Stimulated activated CD8-positive, alpha-beta memory T cell treated with anti-CD3 and anti-CD28 coated beads, Interleukin-2, amount 100 ng/mL, for 1 hour (primary cell): ENCODE results near the gene VIT.
"Not testable (repeated sequence)": the region's sequence is repeated elsewhere in the genome, so short reads cannot be mapped to it uniquely, and the experiment has no call there.

ENCODE experiments used
- DNase-seq, 2 donors: peaks; one replicate each; pipeline ENCODE4 v3.0.0-alpha.2; 2020; ENCODE audit warnings: low read depth in 2 of 2

VIT gene

DNA sequence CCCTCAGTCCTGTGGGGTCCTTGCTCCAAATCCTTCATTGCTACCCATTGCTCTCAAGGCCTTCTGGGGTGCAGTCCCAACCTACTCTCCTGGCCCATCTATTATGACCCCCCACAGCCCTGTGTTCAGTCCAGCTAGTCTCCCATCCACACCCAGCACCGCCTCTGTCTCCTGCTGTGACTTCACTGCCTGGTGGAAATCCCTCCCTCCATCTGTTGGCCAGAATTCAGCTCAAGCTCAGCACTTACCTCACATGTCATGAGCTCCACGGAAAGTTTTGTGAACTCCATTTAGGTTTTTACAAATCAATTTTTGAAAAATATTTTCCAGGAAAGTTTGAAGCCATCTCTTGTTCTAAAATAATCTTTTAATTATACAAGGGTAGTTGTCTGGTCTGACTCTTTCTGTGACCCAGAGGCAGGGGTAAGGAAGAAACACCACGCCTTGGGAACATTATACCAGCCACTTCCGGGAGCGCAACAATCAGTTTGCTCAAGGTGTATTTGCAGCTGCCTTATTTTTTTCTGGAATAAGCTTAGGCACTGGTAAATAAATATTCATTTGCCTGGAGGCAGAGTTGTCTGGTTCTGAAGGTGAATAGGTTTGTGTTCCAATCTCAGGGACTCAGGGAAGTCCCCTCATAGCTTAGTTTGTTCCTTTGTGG, 110.8 kb downstream of the VIT start:
- no peak for DNase-seq

DNA sequence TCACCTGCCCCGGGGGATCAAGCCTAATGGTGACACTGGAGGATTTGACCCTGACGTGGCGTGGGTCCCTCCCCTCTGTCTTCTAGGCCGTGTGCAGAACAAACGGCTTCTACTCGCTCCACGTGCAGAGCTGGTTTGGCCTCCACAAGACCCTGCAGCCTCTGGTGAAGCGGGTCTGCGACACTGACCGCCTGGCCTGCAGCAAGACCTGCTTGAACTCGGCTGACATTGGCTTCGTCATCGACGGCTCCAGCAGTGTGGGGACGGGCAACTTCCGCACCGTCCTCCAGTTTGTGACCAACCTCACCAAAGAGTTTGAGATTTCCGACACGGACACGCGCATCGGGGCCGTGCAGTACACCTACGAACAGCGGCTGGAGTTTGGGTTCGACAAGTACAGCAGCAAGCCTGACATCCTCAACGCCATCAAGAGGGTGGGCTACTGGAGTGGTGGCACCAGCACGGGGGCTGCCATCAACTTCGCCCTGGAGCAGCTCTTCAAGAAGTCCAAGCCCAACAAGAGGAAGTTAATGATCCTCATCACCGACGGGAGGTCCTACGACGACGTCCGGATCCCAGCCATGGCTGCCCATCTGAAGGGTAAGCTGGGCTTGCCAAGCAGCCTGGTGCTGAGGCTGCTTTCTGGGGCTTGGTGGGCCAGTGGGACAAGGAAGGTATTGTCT, 112.0 kb downstream of the VIT start:
- DNase-seq = no peak

DNA sequence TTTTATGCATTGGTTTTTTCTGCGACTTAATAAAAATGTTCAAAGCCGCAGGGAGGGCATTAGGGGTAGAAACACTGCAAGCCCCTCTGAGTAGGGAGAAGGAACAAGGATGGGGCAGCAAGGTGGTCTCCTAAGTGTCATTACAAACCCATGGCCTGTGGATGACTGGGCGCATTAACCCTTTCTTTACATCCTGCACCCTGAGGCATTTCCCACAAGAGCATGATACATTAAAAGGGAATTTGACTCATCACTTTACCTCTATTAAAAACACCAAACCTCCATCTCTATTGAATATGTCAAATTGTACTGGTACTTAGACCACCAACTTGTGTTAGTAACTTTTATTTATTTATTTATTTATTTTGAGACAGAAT, 112.5 kb downstream of the VIT start:
- DNase-seq = no peak

DNA sequence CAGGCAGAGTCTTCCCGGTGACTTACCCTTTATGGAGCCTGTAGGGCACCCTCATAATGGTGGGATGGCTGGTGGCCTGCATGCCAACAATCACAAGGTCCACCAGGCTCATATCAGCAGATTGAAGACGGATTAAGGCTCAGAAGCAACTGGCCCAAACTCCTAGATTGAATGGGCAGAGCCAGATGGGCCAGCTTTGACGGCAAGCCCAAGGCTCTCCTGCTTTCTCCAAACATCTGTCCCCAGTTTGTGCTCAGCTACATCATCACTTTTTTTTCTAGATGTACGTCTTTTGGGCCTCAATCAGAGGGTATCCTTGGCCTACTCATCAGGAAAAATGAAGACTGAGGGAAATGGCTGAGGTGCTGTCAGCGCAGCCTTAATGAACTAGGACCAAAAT, 114.6 kb downstream of the VIT start:
- DNase-seq = no peak

DNA sequence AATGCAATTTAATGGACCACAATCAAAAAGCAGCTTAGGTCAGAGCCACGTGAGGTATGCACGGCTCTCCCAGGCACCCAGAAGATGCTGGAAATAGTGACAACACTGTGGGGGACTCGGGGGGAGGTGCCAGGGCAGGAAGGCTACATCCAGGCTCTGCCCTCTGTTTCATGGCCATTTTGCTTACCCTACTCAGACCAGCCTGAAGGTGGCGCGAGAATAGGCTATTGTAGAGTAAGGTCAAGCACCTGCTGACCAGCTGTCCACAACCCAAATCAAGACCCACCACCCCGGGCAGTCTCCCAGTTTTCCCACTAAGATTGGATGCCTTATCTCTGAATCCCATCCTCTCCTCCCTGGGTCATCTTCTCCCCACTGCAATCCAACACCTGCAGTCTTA, 115.7 kb downstream of the VIT start:
- DNase-seq = no peak

DNA sequence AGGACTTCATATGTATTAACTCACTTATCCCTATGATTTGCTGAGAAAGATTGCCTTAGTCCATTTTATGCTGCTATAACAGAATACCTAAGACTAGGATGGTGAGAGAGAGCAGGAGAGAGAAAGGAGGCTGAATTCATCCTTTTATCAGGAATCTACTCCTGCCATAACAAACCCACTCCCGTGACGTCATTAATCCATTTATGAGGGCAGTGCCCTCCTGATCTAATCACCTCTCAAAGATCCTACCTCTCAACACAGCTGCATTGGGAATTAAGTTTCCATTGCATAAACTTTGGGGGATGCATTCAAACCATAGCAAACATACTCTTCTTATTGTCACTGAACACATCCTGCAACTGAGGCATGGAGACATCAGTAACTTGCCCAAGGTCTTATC, 122.0 kb downstream of the VIT start:
- no peak for DNase-seq

DNA sequence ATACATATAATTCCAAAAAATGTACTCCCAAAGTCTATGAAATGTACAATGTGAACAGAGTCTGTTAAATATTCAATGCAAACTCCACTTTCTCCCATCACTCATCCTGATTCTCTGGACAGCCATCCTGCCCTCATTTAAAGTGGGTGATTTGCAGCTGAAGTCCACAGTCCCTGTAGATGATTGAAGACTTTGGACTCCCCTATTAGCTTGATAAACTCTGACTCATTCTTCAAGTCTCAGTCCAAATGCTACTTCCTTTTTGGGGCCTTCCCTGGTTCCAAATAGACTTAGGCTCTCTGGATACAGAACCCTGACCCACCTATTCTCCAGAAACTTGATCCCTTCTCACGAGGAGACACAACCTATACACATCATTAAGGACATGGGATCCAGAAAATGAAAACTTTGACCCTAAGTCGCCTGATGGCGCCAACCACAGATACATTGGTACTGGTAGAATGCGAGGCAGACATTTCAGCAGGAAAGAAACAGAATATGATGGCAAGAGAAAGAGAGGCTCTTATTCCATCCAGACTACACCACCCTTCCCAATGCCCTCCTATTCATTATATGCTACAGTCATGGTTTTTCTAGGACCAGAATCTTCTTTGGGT, 122.7 kb downstream of the VIT start:
- DNase-seq = no peak

DNA sequence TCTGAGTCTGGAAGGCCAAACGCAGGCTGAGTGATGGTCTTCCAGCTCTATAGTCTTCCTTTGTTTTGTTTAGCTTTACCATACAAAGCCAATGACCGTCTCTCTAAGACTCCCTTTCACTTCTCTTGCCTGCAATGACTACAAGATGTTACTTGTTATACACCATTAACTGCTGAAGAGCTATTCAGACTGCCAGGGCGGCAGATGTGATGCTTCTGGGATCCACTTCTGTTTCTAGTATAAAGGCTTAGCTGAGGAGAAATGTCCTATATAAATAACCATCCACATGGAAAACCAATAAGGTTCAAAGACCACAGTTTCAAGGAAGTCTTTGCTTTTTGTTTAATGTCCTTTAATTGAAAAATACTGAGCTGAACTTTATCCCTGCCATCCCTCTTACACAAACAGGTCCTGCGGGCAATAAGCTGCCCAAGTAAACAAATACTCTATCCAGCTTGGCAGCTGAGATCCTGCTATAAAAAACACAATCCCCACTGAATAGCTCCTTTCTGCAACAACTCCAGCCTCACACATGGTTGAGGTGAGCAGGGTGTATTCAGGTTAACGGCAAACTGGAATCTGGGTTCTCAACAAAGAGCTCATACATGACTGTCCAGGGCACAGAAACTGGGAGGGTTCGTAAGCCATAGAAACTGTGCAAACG, 124.6 kb downstream of the VIT start:
- no peak for DNase-seq

DNA sequence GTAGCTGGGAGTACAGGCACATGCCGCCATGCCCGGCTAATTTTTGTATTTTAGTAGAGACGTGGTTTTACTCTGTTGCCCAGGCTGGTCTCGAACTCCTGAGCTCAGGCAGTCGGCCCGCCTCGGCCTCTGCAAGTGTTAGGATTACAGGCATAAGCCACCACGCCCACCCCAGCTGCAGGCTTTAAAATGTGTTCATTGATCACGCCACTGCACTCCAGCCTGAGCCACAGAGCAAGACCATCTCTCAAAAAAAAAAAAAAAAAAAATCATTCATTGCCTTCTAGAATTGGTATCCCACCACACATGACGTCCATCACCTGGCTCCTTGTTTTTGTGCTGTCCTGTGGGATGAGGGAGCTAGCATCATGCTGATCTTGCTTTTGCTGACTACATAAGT, 127.4 kb downstream of the VIT start:
- DNase-seq = no peak

DNA sequence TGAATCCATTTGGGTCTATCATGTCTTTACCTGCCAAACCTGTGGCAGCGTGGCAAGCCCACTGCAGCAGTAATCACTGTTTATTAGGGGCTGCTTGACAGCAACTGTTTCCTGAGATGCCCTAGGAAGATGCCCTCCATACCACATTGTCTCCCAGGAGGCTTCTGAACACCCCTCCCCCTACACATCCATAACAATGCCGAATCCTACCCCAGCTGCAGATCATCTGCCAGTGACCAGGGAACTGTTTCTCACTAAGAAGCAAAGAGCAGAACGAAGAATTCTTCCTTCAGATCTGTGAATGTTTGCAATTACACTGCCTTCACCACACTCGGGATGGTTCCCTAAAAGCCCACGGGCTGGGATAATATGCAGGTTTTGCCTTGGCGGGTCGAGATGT, 127.8 kb downstream of the VIT start:
- DNase-seq = no peak

DNA sequence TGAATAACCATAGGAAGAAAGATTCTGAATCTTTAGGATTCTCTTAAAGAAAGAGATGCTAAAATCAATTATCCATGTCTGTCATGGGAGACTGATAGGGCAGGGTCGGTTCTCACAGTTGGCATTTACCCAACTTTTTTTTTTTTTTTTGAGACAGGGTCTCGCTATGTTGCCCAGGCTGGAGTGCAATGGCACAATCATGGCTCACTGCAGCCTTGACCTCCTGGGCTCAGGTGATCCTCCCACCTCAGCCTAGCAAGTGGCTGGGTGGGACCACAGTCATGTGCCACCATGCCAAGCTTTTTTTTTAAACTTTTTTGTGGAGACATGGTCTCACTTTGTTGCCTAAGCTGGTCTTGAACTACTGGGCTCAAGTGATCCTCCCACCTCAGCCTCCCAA, 128.2 kb downstream of the VIT start:
- not testable (repeated sequence) for DNase-seq

DNA sequence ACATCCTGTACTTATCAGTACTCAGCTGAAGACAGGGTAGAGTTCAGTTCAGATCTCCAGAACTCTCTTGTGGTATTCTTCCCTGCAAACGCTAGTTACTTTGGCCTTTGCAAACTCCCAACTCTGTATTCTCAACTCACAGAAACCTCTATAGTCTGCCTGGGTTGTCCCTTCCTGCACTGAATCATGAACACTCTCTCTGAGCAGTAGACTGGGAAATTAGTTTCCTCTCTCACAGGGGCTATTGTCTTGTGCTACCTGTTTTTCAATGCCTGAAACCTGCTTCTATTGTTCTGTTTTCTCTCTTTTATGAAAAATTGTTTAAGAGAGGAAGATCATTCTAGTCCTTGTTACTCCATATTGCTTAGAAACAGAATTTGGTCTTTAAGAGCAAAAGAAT, 134.7 kb downstream of the VIT start:
- no peak for DNase-seq

DNA sequence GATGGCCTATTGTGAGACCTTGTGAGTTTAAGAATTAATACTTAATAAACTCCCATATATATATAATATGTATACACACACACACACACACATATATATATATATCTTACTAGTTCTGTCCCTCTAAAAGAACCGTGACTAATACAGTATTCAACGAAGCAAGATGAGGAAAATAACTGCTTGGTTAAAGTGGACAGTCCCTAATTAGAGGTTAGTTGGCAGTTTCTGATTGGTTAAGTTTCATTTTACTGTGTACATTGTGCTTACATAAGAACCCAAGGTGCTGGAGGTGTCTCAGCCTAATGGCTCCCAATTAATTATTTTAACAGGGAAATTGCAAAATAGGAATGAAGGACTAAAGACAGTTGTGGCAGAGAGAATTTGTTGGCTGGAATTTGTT, 137.7 kb downstream of the VIT start:
- no peak for DNase-seq

DNA sequence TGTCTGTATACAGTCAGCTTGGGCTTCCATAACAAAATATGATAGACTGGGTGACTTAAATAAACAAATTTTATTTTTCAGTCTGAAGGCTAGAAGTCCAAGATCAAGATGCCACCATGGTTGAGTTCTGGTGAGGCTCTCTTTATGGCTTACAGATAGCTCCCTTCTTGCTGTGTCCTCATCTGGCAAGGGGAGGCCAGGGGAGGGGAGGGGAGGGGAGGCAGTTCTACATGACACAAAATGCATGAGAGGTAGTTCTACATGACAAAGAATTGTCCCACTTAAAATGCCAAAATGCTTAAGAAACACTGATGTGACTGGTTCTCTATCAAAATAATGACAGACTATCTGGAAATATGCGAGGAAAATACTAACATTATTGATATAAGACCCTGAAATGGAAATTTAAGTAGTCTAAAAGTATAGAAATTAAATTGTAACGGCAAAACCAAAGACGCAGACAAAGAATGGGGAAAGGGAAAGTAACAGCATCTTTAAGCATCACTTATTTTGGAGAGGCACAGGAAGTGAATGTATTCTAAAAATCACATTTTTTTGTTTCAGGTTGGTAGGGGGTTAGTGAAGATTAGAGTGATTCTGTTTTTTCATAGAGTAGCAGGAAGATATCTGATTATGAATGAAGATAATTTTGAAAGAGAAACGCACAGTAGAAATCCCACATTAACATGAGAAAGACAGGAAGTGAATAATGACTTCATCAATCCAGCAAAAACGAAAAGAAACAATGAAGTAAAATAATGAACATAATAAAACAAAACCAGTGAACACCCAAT, 138.4 kb downstream of the VIT start:
- DNase-seq = no peak

DNA sequence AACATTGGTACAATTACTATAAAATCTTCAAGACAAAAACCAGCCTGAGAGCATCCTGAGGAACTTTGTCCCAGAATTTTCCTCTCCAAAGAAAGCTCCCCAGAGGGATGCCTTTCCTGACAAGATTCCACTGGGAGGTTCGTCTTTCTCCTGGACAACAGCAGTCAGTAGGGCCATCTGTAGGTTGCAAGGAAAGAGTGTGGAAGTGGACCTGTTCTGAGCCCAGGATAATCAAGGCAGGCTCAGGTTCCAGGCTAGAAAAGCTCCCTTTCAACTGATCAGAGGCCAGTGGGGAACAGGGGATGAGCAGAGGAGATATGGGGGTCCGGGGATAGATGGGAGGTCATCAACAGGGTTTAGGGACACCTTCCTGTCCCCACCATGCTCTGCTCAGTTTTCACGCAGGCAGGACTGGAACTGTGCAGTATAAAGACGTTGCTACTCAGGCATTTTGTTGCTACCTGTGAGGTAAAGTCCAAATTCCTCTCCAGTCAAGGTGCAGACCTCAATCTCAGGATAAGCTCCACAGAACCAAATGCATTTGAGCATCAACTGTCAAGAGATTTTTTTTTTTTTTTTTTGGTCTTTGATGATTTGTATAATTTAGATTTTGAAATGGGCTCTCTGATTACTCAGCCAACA, 143.6 kb downstream of the VIT start:
- DNase-seq = no peak

DNA sequence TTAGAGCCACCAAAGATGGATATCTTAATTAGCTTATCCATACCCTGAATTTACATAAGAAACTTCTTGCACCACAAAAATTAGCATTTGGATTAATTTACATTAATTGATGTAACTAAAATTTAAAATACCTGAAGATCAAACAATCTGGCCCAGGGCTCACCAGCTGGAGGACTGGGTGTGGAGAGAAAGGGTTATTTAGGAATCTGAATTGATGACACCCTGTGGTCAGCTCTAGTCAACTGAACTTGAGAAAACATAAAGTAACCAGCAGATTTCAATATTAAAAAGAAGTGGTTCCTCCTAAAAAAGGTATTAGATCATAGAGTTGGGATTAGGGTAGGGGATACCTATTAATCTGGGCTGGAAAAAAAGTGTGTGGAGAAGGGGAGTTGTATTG, 147.3 kb downstream of the VIT start:
- DNase-seq = no peak

DNA sequence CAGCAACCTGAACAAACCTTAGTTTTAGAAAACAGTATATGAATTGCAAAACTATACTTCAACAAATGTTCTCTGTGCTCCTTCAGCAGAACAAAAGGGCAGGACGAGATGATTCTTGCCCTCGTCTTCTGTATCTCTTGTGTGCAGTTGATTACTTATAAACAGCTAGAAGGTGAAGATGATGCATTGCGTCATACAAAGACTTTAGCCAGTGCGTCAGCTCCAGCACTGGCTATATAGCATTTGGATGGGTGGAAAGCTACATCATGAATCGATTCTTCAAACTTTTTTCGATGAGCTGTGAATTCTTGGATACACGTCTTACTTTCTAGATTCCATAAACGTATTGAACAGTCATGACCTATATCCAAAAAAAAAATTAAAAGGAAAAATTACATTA, 152.8 kb downstream of the VIT start:
- no peak for DNase-seq

DNA sequence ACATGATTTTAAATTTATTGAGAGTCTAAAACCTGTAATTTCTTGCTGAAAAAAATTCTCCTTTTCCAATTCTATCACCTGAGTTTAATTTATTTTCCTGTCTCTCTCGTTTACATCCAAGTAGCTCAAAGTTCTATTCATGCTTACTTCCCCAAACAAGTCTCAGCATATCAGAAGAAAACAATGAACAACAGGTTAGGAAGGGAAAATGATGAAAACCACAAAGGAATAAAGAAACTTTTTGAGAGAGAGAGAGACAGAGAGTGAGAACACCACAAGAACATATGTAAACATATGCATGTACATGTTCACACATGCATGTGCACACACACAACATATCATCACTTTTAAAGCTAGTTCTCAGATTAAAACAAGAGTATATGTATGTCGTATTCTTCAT, 157.7 kb downstream of the VIT start:
- DNase-seq = no peak

DNA sequence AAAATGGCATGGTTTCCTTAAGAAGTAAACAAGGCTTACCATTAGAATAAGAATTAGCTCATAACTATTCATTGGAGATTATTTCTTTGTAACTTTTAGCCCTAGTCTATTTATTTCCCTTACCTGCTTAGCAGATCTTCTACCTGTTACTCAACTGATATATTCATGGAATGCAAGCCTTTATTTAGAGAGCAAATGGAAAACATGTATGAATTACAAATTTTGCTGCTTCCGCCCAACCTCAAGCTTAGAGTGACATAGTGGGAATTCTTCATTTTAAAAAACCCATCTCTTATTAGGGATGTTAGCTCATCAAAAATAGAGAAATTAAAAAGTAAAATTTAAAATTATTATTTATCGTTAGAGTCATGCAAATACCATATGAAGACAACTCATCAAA, 158.9 kb downstream of the VIT start:
- no peak for DNase-seq

DNA sequence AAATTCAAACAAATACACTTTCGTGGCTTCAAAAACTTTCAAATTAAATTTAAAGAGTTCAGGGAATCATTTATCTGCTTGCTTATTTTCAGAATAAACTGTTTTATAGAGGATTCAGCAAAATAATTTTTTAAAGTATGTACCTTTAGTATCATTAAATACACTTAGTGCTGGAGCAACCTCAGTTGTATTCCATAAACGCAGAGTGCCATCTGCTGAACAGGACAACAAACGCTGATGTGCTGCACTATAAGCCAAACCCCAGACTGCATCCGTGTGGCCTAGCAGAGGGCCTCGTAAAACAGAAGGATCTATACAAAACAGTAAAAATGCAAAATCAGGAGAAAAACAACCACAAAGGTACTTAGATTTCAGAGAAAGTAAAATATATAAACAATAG, 161.2 kb downstream of the VIT start:
- no peak for DNase-seq

DNA sequence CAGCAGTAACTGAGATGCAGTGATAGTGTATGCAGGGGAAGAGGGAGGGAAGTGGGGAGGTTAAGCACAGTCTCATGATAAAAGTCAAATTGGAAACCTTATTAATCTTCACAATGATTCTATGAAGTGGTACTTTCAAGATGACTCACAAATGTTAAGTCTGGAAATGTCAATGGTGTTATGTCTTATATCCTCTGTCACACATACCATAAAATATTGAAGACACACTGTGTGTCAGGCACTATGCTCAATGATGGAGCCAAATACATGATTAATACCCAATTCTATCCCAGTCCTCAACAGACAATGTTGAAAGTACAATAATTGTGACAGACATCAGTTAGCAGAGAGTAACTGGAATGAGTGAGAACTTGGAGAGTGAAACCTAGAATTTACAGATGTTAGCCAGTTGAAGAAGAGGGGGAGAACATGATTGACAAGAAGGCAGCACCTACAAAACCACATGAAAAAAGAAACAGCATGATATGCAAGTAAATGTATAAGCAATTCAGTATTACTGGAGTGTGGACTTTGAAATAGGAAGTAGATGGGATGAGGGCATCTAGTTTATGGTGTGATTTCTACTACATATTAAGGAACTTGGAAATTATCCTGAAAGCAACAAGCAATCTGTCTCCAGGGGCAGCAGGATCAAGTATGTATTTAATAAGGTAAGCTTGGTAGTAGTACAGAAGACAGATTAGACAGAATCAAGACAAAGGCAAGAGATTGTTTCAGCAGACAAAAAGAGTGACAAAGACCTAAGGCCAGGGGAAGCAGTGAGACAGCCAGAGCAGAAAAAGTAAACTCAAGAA, 162.3 kb downstream of the VIT start:
- DNase-seq = no peak
